NCI-H510A (cell line): ENCODE measurements around the gene TMEM17.

Experiments used
- DNase-seq: peaks from one replicate; lab custom pipeline; 2025; lab: John Stamatoyannopoulos, UW

Gene TMEM17

GRCh38 chr2:62511636-62512035, 5.6 kb upstream of the TMEM17 start:
- no peak for DNase-seq

DNA sequence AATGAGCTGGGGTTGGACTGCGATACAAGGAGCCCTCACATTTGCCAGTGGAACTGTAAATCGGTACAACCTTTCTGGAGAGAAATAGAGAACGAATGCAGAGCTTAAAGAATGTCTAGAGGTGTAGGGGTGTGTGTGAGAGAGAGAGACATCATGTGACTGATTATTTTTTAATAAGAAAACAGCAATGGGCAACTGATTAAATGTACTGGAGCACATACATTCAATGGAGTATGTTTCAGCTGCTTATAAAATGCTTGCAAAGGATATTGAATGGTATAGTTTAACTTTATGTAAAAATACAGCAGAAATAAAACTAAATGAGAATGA, 391 bp upstream of the TMEM17 start:
- no peak for DNase-seq

- no peak for DNase-seq
Measured at GRCh38 chr2:62505109-62505749, 766 bp downstream of the TMEM17 start.

DNA sequence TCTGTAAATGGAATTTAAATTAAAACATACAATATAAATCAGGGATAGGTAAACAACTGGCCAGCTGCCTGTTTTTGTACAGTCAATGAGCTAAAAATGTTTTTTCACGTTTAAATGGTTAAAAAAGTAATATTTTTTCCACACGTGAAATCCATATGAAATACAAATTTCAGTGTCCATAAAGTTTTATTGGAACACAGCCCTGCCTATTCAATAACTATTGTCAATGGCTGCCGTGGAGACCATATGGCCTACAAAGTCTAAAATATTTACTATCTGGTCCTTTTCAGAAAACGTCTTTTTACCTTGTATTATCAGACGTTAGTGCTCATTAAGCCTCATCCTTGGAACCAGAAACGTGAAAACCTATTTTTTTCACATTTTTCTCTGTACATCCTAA, 1.3 kb downstream of the TMEM17 start:
- no peak for DNase-seq

DNA sequence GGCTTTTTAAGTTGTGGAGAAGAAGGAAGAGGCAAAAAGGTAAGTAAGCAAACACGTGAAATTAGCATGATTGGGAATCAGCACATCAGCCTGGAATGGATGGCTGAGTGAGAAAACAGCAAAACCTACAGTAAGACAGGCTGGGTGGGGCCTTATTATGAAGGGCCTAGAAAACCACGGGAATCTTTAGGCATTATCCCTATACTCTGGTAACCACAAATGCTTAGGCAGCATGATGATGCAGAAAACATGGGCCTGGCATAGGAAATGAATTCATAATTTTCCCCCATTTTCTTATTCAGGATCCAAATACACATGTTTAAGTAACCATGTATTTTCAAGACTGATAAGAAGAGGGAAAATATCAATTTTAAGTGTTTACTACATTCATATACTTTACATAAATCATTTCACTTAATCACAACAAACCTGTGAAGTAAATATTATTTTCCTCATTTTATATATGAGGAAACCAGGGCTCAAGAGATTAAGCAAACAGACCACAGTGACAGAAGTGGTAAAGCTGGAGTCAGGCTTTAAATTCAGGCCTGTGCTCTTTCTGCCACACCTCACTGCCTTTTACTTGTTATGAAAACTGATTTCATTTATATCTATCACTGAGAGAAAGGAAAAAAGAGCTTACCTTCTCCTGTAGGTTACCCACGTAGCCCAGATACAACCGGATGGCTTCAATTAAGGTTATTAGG, 4.0 kb downstream of the TMEM17 start:
- DNase-seq = no peak

GRCh38 chr2:62501069-62501468, 4.9 kb downstream of the TMEM17 start:
- no peak for DNase-seq

GRCh38 chr2:62499430-62500060, 6.5 kb downstream of the TMEM17 start:
- no peak for DNase-seq

DNA sequence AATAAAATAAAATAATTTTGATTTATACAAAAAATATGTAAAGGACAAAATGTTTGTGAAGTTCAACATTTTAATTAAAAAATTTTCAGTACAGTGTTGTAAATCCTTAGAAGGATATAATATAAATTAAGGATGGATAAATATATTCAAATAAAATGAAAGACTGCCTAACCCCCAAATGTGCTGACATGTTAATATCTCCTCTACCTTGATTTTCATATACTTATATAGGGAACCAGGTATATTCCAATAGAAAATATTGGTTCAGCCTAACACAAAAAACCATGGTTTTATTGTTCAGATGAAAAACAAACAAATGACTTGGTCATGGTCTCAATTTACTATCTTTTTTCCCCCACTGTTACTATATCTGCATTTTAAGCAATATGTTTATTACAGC, 7.3 kb downstream of the TMEM17 start:
- no peak for DNase-seq

DNA sequence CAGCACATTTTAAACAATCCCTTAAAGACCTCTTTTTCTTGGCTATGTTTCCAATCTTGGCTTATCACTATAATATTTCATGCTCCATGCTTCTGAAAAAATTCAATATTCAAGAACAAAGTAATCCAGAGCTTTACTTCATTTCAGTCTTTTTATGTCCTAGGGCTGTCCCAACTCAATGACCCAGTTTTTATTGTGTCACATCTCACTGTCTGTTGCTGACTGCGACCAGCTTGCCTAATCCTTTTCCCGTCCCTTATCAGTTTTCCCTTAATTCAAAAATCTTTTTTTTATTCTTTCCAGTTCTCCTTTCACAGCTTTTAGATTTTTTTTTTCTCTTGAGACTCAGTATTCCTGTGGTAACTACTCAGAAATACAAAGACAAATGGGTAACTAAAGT, 10.2 kb downstream of the TMEM17 start:
- no peak for DNase-seq

DNA sequence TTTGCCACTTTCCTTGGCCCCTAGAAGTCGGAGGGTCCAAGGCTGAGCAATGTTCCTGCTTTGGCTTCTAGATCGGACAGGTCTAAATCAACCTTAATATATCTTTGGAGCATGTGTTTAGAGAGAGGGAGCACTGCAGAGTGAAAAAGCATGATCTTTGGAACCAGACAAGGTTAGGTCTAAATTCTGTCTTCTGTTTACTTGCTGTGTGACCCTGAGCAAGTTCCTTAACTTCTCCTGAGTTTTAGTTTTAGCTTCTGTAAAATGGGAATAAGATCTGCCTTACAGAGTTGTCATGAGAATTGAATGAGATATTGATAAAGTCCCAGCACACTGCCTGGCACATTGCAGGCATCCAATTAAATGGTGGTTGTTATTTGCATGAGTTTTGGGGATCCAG, 13.9 kb downstream of the TMEM17 start:
- no peak for DNase-seq

GRCh38 chr2:62489702-62490101, 16.3 kb downstream of the TMEM17 start:
- DNase-seq = no peak

DNA sequence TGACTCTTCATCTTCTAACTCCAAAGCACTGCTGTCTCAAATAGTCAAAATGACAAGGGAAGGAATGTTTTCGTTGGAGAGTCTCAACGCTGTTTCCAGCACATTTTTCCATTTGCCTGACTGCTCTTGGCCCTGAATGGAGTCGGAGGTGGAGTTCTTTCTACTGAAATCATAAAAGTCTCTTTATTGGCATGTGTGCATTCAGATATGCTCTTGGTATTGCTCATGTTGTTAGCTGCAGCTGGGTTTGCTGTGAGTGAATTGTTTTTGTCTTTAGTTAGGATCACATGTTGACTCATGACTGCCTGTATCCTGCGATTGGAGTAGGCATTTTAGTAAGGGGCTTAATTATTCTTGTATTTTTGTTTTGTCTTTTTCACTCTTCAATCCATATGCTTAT, 16.8 kb downstream of the TMEM17 start:
- DNase-seq = no peak

DNA sequence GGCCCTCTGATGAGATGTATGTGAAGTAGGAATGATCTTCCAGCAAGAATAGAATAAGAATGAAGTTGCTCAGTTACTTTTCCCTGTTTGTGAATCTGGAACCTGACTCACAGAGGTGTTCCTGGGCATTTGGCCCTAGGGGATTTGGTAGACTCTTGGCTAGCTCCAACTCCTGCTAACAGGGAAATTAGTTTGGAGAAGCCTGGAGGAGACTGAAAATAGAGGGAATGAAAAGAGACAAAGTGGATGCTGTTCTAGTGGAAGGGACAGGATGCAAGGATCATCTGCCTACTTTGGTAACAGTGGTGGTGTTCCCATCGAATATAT, 19.6 kb downstream of the TMEM17 start:
- no peak for DNase-seq

DNA sequence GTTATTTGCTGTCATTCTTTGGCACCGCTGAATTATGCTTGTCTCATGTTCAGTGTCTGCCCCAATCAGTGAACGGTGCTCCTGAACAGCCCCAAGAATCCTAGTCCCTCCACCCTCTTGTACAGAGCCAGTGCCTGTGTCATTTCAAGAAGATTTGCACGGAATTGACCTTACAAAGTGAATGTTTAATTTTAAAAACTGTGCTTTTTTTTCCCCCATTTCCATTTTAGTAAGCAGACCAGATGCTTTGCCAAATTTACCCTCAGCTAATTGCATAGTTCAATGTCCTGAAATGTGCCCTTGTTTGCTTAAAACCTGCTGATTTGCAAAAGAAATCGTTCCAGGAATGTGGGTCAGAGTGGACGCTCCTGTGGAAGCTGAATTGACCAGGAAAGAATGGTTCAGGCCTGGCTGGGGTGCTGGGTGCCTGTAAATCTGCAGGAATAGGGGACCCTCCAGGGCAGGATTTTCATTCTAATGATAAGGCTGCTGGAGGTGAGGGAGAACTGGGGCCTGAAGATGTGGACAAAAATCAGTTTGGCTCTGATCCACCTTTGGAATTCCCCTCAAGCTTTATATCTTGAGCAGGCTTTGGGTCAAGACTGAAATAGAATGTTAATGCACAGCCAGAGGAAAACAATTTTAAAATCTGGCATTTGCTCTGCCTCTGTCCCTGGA, 20.1 kb downstream of the TMEM17 start:
- DNase-seq = no peak

DNA sequence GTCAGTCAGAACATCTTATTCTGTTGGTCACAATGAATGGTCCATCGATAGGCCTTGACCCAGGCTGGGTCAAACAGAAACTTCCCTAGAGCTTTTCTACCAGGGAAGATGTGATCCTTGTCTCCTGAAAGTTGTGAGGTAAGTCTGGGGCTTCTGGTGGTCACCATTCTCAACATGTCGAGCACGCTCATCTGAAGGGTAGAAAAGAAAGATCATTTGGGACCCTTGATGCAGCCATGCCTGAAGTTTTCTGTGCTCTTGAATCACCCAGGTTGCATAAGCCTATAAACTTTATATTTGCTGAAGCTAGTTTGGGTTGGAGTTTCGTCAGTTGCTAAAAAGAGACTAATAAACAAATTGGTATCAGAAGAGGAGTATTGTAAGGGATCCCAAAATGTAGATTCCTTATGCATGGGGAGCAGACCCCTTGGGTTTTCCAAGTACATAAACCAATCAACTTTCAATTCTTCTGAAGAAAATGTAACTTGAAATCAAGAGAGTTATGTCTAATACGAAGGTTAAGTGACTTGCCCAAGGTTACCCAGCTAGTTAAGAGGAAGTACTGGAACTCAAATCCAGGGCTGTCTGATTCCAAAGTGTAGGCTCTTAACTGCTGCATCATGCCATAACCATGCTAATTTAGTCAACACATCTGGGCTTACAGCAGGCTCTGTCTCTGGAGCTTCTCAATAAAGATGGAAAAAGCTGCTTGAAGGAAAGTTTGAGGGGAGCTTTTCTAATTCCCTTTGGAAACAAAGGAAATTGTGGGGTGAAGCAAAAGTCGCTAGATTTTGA, 23.2 kb downstream of the TMEM17 start:
- no peak for DNase-seq

GRCh38 chr2:62479917-62480316, 26.1 kb downstream of the TMEM17 start:
- no peak for DNase-seq

GRCh38 chr2:62478093-62478580, 27.9 kb downstream of the TMEM17 start:
- no peak for DNase-seq

DNA sequence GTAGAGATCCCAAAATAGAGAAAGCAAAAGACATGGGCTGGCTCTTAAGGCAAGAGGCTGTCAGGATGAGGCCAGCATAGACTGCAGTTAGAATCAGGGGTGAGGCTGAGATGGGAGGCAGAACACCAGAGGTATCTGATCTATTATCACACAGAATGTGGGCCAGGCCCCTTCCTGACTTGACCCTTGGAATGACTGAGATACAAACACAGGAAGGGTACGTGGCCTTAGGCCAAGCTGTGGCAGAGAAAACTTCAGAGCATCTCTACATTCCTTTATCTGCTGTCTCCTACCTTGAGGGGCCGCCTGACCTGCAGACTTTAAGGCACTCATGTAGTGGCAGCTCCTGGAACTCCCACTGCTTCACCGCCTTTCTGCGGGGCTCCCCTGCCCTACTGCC, 28.4 kb downstream of the TMEM17 start:
- DNase-seq = no peak

- DNase-seq = no peak
Measured at GRCh38 chr2:62475172-62476011, 30.6 kb downstream of the TMEM17 start.

- DNase-seq = no peak
Measured at GRCh38 chr2:62474176-62474575, 31.8 kb downstream of the TMEM17 start.

DNA sequence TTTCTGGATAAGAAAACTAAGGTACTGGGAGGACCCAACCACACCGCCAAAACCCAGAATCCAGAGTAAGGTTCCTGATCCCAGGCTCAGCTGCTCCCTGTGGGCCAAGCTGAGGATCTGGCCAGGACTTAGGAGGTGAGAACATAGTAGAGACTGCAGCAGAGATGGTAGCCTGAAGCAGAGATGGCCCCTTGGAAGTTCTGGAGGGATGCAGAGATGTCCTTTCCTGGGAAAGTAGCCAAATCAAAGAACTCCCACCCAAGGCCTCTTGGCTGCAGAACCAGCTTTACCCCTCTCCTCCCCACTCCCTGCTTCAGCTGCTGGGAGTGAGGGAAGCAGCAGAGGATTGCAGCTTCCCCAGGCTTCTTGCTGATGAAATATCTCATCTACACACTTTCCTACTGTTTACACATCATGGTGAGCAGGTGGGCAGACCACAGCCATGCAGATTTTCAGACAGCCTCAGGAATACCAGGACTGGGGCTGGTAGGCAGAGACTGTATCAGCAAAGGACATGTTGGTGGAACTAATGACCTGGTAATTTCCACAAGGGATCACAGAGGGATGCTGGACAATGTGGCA, 32.7 kb downstream of the TMEM17 start:
- DNase-seq = no peak
